Measurements from ENCODE around the gene UVRAG. TPM values are rescaled to one million over a fixed set of nuclear protein-coding genes. Genes with fewer than 3 reads are reported as not detected.
"Not testable (repeated sequence)": the region's sequence is repeated elsewhere in the genome, so short reads cannot be mapped to it uniquely, and the experiment has no call there.

UVRAG gene
- total RNA-seq, 1 experiment from 2014 or later = 29.5 TPM

- BruUV-seq (replicated peaks) = no TSS peak
- in situ Hi-C loops (cut with HindIII; ENCODE audit: low pct_unique_long_range_greater_than_20kb, low sequenced_read_pairs) = no loop called here
- ATAC-seq = no peak
These were observed 59.8 kb downstream of the UVRAG start for GRCh38 chr11:75874684-75875341.

GRCh38 chr11:75877327-75877726, 62.3 kb downstream of the UVRAG start:
- H3K27me3 ChIP-seq (ENCODE audit: control insufficient read depth, insufficient read depth, low read length); H3K4me1 ChIP-seq (ENCODE audit: control insufficient read depth, insufficient read depth, low read length); ATAC-seq; in situ Hi-C loops (cut with HindIII; ENCODE audit: low pct_unique_long_range_greater_than_20kb, low sequenced_read_pairs); intact Hi-C loops (cut with micrococcal nuclease; ENCODE audit: unreplicated experiment); H3K27ac ChIP-seq (ENCODE audit: low read length); POLR2A ChIA-PET; DNase-seq (ENCODE audit: low read depth, low spot score); H3K9me3 ChIP-seq (ENCODE audit: control insufficient read depth, insufficient read depth, low read depth, low read length); CTCF ChIA-PET; H3K4me3 ChIP-seq (ENCODE audit: low read depth in 2 of 2, low read length in 2 of 2); BruUV-seq (replicated peaks); H3K36me3 ChIP-seq (ENCODE audit: control insufficient read depth, insufficient read depth, low read length): not testable (repeated sequence)

More at GRCh38 chr11:75874684-75875341, 59.8 kb downstream of the UVRAG start:
- H3K4me1 ChIP-seq (ENCODE audit: control insufficient read depth, insufficient read depth, low read length) = no peaks in the 10 kb centered on the region
- DNase-seq (ENCODE audit: low read depth, low spot score) = no peak
- no peaks in the 10 kb centered on the region for H3K9me3 ChIP-seq (ENCODE audit: control insufficient read depth, insufficient read depth, low read depth, low read length)
- H3K36me3 ChIP-seq (ENCODE audit: control insufficient read depth, insufficient read depth, low read length) = no peaks in the 10 kb centered on the region
- ChIA-PET CTCF (no interaction called here), POLR2A (no interaction called here)
- TF ChIP-seq REST (IDR thresholded peaks at IDR 0.05; ENCODE audit: insufficient read depth in 1 of 2, low read depth in 2 of 2, low read length in 1 of 2) = no peak
- TF ChIP-seq SIN3A (IDR thresholded peaks at IDR 0.05; ENCODE audit: borderline replicate concordance, insufficient read depth, low read depth, low read length) = no peak
- no peak for TF ChIP-seq CTCF (IDR thresholded peaks at IDR 0.05)
- no peak for TF ChIP-seq POLR2AphosphoS5 (IDR thresholded peaks at IDR 0.05; ENCODE audit: low read depth, low read length)
- no peak for TF ChIP-seq TCF7L2 (IDR thresholded peaks at IDR 0.05; ENCODE audit: low read depth, low read length)
- H3K27me3 ChIP-seq (ENCODE audit: control insufficient read depth, insufficient read depth, low read length) = no peaks in the 10 kb centered on the region
- H3K27ac ChIP-seq (ENCODE audit: low read length) = no peak overlapping the region
- intact Hi-C loops (cut with micrococcal nuclease; ENCODE audit: unreplicated experiment) = no loop called here
- H3K4me3 ChIP-seq (ENCODE audit: low read depth in 2 of 2, low read length in 2 of 2) = no peak overlapping the region

GRCh38 chr11:75877931-75878330, 62.9 kb downstream of the UVRAG start:
- H3K27me3 ChIP-seq (ENCODE audit: control insufficient read depth, insufficient read depth, low read length); H3K4me3 ChIP-seq (ENCODE audit: low read depth in 2 of 2, low read length in 2 of 2); intact Hi-C loops (cut with micrococcal nuclease; ENCODE audit: unreplicated experiment); H3K27ac ChIP-seq (ENCODE audit: low read length); in situ Hi-C loops (cut with HindIII; ENCODE audit: low pct_unique_long_range_greater_than_20kb, low sequenced_read_pairs); H3K4me1 ChIP-seq (ENCODE audit: control insufficient read depth, insufficient read depth, low read length); DNase-seq (ENCODE audit: low read depth, low spot score); POLR2A ChIA-PET; H3K9me3 ChIP-seq (ENCODE audit: control insufficient read depth, insufficient read depth, low read depth, low read length); H3K36me3 ChIP-seq (ENCODE audit: control insufficient read depth, insufficient read depth, low read length); ATAC-seq; BruUV-seq (replicated peaks); CTCF ChIA-PET: not testable (repeated sequence)

Data from Panc1 (cell line).